Adrenal gland (tissue), 12 donors: ENCODE results near the gene MPDZ. TPM values are rescaled to one million over a fixed set of nuclear protein-coding genes. Genes with fewer than 3 reads are reported as not detected.

Experiments
- DNase-seq, 7 donors: peaks; one replicate each; pipeline ENCODE4 v3.0.0-alpha.2; 2019 to 2020
- H3K27ac ChIP-seq, 5 donors: fragments of 200-600 bp; sonication (generic) in 4 of 5; 1 replicate in 3 of 5; 2 replicates in 2 of 5; pipeline versions ENCODE4 v1.5.1 to v1.8.0; 2016 to 2020; ENCODE audit warnings: mild to moderate bottlenecking in 1 of 5
- H3K27me3 ChIP-seq: fragments of 200-600 bp; 2 replicates; pipeline ENCODE4 v1.8.0; 2021
- H3K36me3 ChIP-seq, 2 donors: fragments of 200-600 bp; replicated peaks in 1 of 2; 1 replicate in 1 of 2; 2 replicates in 1 of 2; pipeline versions ENCODE4 v1.5.1 to v1.8.0; 2018 to 2022
- H3K4me1 ChIP-seq, 2 donors: fragments of 200-600 bp; replicated peaks in 1 of 2; 1 replicate in 1 of 2; 2 replicates in 1 of 2; pipeline versions ENCODE4 v1.5.1 to v1.8.0; 2018 to 2021
- H3K4me3 ChIP-seq, 4 donors: fragments of 200-600 bp; sonication (generic) in 3 of 4; one replicate each; pipeline ENCODE4 v1.5.1; 2016 to 2018
- H3K9me3 ChIP-seq, 3 donors: fragments of 200-600 bp; sonication (generic) in 1 of 3; replicated peaks in 1 of 3; 1 replicate in 2 of 3; 2 replicates in 1 of 3; pipeline versions ENCODE4 v1.5.1 to v1.8.0; 2016 to 2021
- POLR2A ChIP-seq, 2 donors: fragments of 450-650 bp; IDR thresholded peaks; one replicate each; pipeline ENCODE4 v1.6.1; 2017; ENCODE audit warnings: antibody characterized with exemption in 2 of 2, mild to moderate bottlenecking in 2 of 2, moderate library complexity in 1 of 2
- WGBS, 4 donors: extraction: QIAGEN DNeasy Blood & Tissue Kit in 2 of 4; methylation state at CpG; one replicate each; pipeline versions ENCODE4 v1.1.5 to v1.1.7; 2013 to 2017; 5-methylcytosine and 5-hydroxymethylcytosine counted together
- intact Hi-C, 2 donors: fragments of 100-400 bp; cut with DNase I; formaldehyde crosslinking; loops; one replicate each; pipeline versions ENCODE4 v1.14.1 to v1.15.0; 2022 to 2023
- polyA plus RNA-seq, 3 donors: library from polyadenylated mRNA; stranded (reverse); fragments of 200-250 nt in 2 of 3; fragments of 350-450 nt in 1 of 3; fragmentation: Illumina TruSeq in 1 of 3; extraction: RNeasy Lipid Tissue Mini Kit (QIAGEN cat#74804) in 1 of 3; gene quantifications; one replicate each; pipeline ENCODE4 v1.2.3, GENCODE V29; 2013 to 2014
- total RNA-seq, 9 donors: library from RNA; depleted of rRNA in 4 of 9; stranded (reverse); fragments of >200 nt in 4 of 9; fragments of 120-200 nt in 1 of 9; fragmentation: NEBNext Ultra II Directional in 1 of 9; extraction: Animal tissue kit (Norgen Biotek cat#: 25700) in 1 of 9; gene quantifications; one replicate each; pipeline versions ENCODE4 v1.1.0 to v1.2.4, GENCODE V29; 2013 to 2023
- TF ChIP-seq, protein P1 (sequence below), 6 experiments: fragments of 450-650 bp in 4 of 6; fragments of 200-600 bp in 2 of 6; sonication (generic) in 1 of 6; IDR thresholded peaks; 1 replicate in 5 of 6; 2 replicates in 1 of 6; pipeline versions ENCODE4 v1.5.1 to v1.8.0; 2016 to 2021; ENCODE audit warnings: antibody characterized with exemption in 6 of 6, mild to moderate bottlenecking in 2 of 6, moderate library complexity in 1 of 6
- donor health status: healthy with polysubstance abuse.
- donor health status: Bipolar disorder and iron deficiency.
- donor health status: DM: yes; HTN: yes; CAD: no.
- donor health status: DM: no; HTN: no; CAD: no.
- donor health status: DM: no; HTN: no; CAD: no.
- donor health status: DM: yes; HTN: yes; CAD: no.

The MPDZ gene
- total and polyA plus RNA-seq, 12 donors: 10.7 to 46.0 (median 27.7) TPM

DNA sequence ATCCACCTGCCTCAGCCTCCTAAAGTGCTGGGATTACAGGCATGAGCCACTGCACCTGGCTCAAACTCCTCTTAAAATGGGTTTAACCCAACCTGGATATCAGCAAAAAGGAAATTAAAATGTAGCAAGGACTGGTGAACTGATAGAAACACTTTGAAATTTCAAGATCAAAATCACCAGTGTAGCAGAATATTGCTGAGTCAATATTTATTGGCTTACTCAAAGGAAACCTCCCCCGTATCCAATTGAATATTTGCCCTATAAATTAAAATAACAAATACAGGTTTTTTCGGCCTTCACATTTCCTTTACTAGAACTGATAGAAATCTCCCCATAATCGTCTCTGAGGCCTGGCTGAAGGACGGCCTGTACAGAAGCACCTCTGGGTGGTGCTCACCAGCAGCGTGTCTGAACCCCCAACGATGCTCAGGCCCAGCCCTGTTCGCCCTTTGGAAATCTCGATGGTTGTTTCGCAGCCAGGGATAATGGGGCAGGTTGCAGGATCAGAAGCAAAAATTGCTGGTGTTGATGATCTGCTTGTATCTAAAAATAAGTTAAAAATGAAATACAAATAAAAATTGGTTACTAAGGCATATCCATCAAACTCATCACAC is 156.6 kb downstream of the MPDZ start:
- H3K4me1 ChIP-seq: no peaks in the 10 kb centered on the region
- 91 to 95% (median 92%) methylated on average over 9 of the region's 9 CpGs for WGBS, 4 donors
- H3K27ac ChIP-seq: no peak overlapping the region
- H3K4me3 ChIP-seq: no peak overlapping the region
- no peak for DNase-seq
- H3K36me3 ChIP-seq: peaks cover 0 to 26% of the 10 kb centered on the region in 2 donors
- intact Hi-C loops: no loop called here
- TF ChIP-seq, protein P1, sequence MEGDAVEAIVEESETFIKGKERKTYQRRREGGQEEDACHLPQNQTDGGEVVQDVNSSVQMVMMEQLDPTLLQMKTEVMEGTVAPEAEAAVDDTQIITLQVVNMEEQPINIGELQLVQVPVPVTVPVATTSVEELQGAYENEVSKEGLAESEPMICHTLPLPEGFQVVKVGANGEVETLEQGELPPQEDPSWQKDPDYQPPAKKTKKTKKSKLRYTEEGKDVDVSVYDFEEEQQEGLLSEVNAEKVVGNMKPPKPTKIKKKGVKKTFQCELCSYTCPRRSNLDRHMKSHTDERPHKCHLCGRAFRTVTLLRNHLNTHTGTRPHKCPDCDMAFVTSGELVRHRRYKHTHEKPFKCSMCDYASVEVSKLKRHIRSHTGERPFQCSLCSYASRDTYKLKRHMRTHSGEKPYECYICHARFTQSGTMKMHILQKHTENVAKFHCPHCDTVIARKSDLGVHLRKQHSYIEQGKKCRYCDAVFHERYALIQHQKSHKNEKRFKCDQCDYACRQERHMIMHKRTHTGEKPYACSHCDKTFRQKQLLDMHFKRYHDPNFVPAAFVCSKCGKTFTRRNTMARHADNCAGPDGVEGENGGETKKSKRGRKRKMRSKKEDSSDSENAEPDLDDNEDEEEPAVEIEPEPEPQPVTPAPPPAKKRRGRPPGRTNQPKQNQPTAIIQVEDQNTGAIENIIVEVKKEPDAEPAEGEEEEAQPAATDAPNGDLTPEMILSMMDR (IDR thresholded peaks at IDR 0.05): no peak
- no peak for TF ChIP-seq POLR2A (IDR thresholded peaks at IDR 0.05)
- H3K9me3 ChIP-seq: no peaks in the 10 kb centered on the region
- H3K27me3 ChIP-seq: no peaks in the 10 kb centered on the region

DNA sequence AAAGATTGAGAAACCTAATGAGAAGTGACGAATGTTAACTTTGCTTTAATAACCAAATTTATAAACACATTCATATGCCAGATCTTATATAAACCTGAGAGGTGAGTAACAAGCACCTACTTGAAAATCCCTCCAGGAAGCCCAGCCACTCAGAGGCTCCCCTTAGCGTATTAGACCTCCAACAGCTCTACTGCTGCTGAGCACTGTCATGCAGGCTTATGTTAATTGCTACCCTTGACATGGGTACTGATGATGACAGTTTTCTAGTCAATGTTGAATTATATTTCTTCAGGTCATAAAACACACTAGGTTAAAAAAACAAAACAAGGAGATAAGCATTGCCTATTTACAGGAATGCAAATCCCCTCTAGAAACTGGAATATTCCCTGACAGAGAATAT is 161.2 kb downstream of the MPDZ start:
- H3K36me3 ChIP-seq: peaks cover 0 to 11% of the 10 kb centered on the region in 2 donors
- no peak for TF ChIP-seq POLR2A (IDR thresholded peaks at IDR 0.05)
- TF ChIP-seq, protein P1 (IDR thresholded peaks at IDR 0.05): no peak
- H3K9me3 ChIP-seq: no peaks in the 10 kb centered on the region
- intact Hi-C loops: no loop called here
- no peaks in the 10 kb centered on the region for H3K4me1 ChIP-seq
- WGBS, 4 donors: 87 to 95% (median 91%) methylated on average over 2 of the region's 2 CpGs
- DNase-seq: no peak
- no peak overlapping the region for H3K27ac ChIP-seq
- no peaks in the 10 kb centered on the region for H3K27me3 ChIP-seq
- H3K4me3 ChIP-seq: no peak overlapping the region

DNA sequence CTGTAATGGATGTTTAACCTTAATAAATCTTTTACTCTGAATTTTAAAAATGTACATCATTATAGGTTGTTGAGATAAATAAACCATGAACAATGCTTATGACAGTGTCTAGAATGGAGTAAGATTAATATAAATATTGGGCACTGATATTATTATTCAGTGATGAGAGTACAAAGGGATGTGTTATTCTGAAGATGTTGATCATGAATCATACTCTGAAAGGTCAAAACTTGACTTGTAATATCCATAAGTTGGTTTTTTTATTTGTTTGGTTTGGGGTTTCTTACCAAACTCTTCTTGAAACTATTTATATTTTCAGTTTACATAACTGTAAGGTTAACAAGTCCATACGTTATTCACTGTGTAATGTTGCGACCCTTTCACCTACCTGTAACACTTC is 163.2 kb downstream of the MPDZ start:
- intact Hi-C loops: no loop called here
- peaks cover 0 to 8% of the 10 kb centered on the region in 2 donors for H3K36me3 ChIP-seq
- TF ChIP-seq POLR2A (IDR thresholded peaks at IDR 0.05): no peak
- TF ChIP-seq, protein P1 (IDR thresholded peaks at IDR 0.05): no peak
- peaks cover 0 to 3% of the 10 kb centered on the region in 2 donors for H3K4me1 ChIP-seq
- H3K4me3 ChIP-seq: no peak overlapping the region
- no peak for DNase-seq
- H3K27me3 ChIP-seq: no peaks in the 10 kb centered on the region
- H3K9me3 ChIP-seq: no peaks in the 10 kb centered on the region
- no peak overlapping the region for H3K27ac ChIP-seq
- WGBS, 4 donors: 90 to 93% (median 91%) methylated on average over 2 of the region's 2 CpGs

DNA sequence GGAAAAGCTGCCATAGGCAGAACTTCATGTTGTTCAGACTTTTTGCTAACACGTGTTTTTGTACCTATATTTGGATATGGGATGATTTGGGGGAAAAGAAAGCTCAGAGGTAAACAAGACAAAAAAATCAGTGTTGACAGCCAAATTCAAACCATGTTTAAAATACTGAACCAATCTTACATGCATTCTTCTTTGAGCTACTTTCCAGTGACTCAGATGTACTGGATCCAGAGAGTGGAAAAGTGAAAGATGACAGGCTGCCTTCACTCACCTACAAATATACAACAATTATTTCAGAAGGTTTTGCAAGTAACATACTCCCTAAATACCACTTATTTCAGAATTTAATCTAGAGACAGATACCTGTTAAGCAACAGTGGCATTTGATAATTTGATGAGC is 165.7 kb downstream of the MPDZ start:
- Histone ChIP-seq H3K27me3 (no peaks in the 10 kb centered on the region), H3K4me1 (peaks cover 0 to 7% of the 10 kb centered on the region in 2 donors), H3K36me3 (peaks cover 0 to 12% of the 10 kb centered on the region in 2 donors), H3K9me3 (no peaks in the 10 kb centered on the region), H3K4me3 (no peak overlapping the region), H3K27ac (no peak overlapping the region)
- WGBS, 4 donors: 87 to 94% (median 88%) methylated on average over 1 of the region's 1 CpG
- TF ChIP-seq, protein P1 (IDR thresholded peaks at IDR 0.05): no peak
- no peak for TF ChIP-seq POLR2A (IDR thresholded peaks at IDR 0.05)
- DNase-seq: no peak
- intact Hi-C loops: no loop called here
